HG03558 (cell line): Measurements from ENCODE around the gene PCDHGB4.
"Not testable (repeated sequence)": the region's sequence is repeated elsewhere in the genome, so short reads cannot be mapped to it uniquely, and the experiment has no call there.

Source experiments
- ATAC-seq: cut with Tn5 transposase; IDR thresholded peaks from one replicate; pipeline ENCODE4 v1.9.1; 2021; ENCODE audit warnings: moderate number of reproducible peaks; ENCODE audit not compliant: unreplicated experiment; ENCODE audit errors: extremely low read depth

PCDHGB4 gene

GRCh38 chr5:141387557-141388311, at the start of gene PCDHGB4:
TSS of gene PCDHGB4 (plus strand) at chr5:141387698. CDS start at chr5:141387885, 187 bp downstream.
- ATAC-seq = not testable (repeated sequence)

DNA sequence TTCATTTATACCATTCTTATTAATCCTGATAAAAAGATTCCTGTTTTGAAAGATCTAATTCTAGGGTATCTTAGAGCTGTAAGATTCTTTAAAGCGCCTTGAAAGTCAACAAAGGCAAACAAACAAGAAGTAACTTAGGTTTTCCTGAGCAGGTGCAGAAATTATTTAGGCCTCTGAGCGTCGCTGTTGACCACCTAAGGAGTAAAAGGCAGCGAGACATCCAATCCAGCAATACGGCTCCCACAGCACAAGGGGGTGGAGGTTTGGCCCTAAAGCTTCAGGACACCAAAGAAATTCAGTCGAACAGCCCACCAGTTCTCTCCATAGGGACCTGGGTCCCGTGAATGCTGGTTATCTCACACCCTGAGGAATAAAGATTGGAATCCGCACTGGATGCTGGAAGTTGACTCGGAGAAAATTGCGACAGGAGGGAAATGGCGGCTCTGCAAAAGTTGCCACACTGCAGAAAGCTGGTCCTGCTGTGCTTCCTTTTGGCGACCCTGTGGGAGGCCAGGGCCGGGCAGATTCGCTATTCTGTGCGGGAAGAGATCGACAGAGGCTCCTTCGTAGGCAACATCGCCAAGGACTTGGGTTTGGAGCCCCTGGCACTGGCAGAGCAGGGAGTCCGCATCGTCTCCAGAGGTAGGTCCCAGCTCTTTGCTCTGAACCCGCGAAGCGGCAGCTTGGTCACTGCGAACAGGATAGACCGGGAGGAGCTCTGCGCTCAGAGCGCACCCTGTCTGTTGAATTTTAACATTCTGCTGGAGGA, 48.8 kb upstream of the PCDHGB4 start, which contains the start of gene PCDHGA2:
TSS of gene PCDHGA2 (plus strand) at position 223 of the 769 bp plus-strand sequence.
- ATAC-seq = no peak

DNA sequence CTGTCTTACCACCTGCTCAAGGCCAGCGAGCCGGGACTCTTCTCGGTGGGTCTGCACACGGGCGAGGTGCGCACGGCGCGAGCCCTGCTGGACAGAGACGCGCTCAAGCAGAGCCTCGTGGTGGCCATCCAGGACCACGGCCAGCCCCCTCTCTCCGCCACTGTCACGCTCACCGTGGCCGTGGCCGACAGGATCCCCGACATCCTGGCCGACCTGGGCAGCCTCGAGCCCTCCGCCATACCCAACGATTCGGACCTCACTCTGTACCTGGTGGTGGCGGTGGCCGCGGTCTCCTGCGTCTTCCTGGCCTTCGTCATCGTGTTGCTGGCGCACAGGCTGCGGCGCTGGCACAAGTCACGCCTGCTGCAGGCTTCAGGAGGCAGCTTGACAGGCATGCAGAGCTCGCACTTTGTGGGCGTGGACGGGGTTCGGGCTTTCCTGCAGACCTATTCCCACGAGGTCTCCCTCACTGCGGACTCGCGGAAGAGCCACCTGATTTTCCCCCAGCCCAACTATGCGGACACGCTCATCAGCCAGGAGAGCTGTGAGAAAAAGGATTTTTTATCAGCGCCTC, 46.6 kb upstream of the PCDHGB4 start:
- ATAC-seq = not testable (repeated sequence)

- no peak for ATAC-seq
These were observed 44.7 kb upstream of the PCDHGB4 start for GRCh38 chr5:141342773-141343172.

DNA sequence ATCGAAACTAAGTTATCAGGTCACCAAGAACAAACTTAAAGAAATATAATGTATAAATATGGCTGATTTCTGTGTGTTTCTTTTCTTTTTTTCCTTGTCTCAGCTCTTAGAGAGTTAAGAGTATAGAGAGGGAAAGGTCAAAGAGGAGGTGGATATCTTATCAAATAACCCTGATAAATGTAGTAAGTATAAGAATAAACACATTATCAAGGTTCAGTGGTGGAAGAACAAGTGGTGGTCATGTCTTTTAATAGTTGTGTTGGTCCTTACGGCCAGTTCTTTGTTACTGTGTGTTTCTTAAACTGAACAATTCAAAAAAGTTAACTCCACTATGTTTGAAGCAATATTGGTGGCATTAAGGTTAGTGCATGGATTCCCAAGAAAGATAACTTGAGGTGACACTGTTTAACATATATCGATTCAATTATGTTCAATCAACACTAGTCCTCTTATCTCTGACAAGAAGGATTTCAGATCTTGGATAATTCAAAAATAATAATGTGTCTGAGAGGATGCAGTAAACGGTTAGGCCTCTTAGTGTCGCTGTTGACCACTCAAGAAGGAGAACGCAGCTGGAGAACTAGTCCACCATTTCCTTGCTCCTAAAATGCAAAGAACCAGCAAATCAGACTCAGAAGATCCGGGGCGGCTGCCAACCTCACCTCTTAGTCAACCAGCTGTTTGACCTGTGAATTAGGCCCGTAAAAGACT, 44.1 kb upstream of the PCDHGB4 start, which contains the start of gene PCDHGA3:
TSS of gene PCDHGA3 (plus strand) at position 588 of the 711 bp plus-strand sequence. CDS start 205 bp downstream, outside the sequence.
- ATAC-seq = no peak

DNA sequence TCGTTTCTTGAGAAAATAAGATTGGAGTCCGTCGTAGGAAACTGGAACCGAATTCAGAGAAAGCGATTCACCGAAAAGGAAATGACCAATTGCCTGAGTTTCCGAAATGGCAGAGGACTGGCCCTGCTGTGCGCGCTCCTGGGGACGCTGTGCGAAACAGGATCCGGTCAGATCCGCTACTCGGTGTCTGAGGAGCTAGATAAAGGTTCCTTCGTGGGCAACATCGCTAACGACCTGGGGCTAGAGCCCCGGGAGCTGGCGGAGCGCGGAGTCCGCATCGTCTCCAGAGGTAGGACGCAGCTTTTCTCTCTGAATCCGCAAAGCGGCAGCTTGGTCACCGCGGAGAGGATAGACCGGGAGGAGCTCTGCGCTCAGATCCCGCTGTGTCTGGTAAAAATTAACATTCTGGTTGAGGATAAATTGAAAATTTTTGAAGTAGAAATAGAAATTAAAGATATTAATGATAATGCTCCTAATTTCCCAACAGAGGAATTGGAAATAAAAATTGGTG, 43.5 kb upstream of the PCDHGB4 start:
- no peak for ATAC-seq

DNA sequence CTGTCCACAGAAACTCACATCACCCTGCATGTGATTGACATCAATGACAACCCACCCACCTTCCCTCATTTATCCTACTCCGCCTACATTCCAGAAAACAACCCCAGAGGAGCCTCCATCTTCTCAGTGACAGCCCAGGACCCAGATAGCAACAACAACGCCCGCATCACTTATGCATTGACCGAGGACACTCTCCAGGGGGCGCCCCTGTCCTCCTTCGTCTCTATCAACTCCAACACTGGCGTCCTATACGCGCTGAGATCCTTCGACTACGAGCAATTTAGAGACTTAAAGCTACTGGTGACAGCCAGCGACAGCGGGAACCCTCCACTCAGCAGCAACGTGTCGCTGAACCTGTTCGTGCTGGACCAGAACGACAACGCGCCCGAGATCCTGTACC, 42.2 kb upstream of the PCDHGB4 start:
- no peak for ATAC-seq

DNA sequence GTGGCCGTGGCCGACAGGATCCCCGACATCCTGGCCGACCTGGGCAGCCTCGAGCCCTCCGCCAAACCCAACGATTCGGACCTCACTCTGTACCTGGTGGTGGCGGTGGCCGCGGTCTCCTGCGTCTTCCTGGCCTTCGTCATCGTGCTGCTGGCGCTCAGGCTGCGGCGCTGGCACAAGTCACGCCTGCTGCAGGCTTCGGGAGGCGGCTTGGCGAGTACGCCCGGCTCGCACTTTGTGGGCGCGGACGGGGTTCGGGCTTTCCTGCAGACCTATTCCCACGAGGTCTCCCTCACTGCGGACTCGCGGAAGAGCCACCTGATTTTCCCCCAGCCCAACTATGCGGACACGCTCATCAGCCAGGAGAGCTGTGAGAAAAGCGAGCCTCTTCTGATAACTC, 41.5 kb upstream of the PCDHGB4 start:
- not testable (repeated sequence) for ATAC-seq

- no peak for ATAC-seq
These were observed 37.4 kb upstream of the PCDHGB4 start, which contains the start of gene PCDHGB1 for GRCh38 chr5:141349917-141350619. TSS of gene PCDHGB1 (plus strand) at chr5:141350099. CDS start at chr5:141350261, 162 bp downstream.

DNA sequence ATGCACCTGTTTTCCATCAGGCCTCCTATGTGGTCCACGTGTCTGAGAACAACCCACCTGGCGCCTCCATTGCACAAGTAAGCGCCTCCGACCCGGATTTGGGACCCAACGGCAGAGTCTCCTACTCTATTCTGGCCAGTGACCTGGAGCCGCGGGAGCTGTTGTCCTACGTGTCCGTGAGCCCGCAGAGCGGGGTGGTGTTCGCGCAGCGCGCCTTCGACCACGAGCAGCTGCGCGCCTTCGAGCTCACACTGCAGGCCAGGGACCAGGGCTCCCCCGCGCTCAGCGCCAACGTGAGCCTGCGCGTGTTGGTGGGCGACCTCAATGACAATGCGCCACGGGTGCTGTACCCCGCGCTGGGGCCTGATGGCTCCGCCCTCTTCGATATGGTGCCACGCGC, 35.9 kb upstream of the PCDHGB4 start:
- ATAC-seq = no peak

- ATAC-seq = no peak
These were observed 32.5 kb upstream of the PCDHGB4 start, which contains the start of gene PCDHGA4 for GRCh38 chr5:141354900-141355469. TSS of gene PCDHGA4 (plus strand) at chr5:141355021. CDS start at chr5:141355108, 87 bp downstream.

- ATAC-seq = no peak
These were observed 31.9 kb upstream of the PCDHGB4 start for GRCh38 chr5:141355641-141356040.

GRCh38 chr5:141356133-141356532, 31.4 kb upstream of the PCDHGB4 start:
- no peak for ATAC-seq

DNA sequence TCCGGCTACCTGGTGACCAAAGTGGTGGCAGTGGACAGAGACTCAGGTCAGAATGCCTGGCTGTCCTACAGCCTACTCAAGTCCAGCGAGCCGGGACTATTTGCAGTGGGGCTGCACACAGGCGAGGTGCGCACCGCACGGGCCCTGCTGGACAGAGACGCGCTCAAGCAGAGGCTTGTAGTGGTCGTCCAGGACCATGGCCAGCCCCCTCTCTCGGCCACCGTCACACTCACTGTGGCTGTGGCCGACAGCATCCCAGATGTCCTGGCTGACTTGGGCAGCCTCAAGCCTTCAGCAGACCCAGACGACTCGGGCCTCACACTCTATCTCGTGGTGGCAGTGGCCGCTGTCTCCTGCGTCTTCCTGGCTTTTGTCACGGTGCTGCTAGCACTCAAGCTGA, 30.5 kb upstream of the PCDHGB4 start:
- no peak for ATAC-seq

DNA sequence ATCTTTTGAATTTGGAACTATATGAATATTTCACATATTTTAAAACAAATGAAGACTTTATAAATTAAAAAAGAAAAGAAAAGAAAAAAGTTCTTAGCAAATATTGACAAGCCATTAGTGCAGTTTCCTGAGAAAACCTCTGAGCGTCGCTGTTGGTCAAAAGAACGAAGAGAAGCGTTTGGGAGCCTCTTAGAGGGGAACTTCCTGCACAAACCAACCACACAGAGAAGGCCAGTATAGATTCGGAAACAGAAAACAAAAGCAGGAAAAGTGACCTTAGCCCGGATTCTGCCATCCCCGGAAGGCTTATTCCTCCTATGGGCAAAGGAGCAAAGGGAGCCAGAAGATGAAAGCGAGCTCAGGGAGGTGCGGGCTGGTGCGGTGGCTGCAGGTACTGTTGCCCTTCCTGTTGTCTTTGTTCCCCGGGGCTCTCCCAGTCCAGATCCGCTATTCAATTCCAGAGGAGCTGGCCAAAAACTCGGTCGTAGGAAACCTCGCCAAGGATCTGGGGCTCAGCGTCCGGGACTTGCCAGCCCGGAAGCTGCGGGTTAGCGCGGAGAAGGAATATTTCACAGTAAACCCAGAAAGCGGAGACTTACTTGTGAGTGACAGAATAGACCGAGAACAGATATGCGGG, 27.6 kb upstream of the PCDHGB4 start, which contains the start of gene PCDHGB2:
TSS of gene PCDHGB2 (plus strand) at position 205 of the 637 bp plus-strand sequence. CDS start at position 347, 142 bp downstream.
- no peak for ATAC-seq

DNA sequence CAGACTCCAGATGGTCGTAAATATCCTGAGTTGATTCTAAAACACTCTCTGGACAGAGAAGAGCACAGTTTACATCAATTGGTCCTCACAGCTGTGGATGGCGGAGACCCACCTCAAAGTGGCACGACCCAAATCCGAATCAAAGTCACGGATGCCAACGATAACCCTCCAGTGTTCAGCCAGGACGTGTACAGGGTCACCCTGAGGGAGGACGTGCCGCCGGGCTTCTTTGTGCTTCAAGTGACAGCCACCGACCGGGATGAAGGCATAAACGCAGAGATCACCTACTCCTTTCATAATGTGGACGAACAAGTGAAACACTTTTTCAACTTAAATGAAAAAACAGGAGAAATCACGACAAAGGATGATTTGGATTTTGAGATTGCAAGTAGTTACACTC, 26.8 kb upstream of the PCDHGB4 start:
- no peak for ATAC-seq

- no peak for ATAC-seq
These were observed 24.8 kb upstream of the PCDHGB4 start for GRCh38 chr5:141362719-141363118.

- ATAC-seq = no peak
These were observed 23.4 kb upstream of the PCDHGB4 start, which contains the start of gene PCDHGA5 for GRCh38 chr5:141363952-141364660. TSS of gene PCDHGA5 (plus strand) at chr5:141364162. CDS start at chr5:141364331, 169 bp downstream.
